Measurements from ENCODE around the gene SCAF1. TPM values are rescaled to one million over a fixed set of nuclear protein-coding genes. Genes with fewer than 3 reads are reported as not detected.
"Not testable (repeated sequence)": the region's sequence is repeated elsewhere in the genome, so short reads cannot be mapped to it uniquely, and the experiment has no call there.

SCAF1 gene
- total RNA-seq, 1 donor from 2014 or later = 51.0 TPM

DNA sequence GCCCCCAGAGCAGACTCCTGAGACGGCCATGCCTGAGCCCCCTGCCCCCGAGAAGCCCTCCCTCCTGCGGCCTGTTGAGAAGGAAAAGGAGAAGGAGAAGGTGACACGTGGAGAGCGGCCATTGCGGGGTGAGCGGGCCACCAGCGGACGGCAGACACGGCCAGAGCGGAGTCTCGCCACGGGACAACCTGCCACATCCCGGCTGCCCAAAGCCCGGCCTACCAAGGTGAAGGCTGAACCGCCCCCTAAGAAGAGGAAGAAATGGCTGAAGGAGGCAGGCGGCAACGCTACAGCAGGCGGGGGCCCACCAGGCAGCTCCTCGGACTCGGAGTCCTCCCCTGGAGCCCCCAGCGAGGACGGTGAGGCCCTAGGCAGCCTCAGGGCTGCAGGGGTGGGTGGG lies 26.1 kb upstream of the SCAF1 start:
- TF ChIP-seq, protein P1, sequence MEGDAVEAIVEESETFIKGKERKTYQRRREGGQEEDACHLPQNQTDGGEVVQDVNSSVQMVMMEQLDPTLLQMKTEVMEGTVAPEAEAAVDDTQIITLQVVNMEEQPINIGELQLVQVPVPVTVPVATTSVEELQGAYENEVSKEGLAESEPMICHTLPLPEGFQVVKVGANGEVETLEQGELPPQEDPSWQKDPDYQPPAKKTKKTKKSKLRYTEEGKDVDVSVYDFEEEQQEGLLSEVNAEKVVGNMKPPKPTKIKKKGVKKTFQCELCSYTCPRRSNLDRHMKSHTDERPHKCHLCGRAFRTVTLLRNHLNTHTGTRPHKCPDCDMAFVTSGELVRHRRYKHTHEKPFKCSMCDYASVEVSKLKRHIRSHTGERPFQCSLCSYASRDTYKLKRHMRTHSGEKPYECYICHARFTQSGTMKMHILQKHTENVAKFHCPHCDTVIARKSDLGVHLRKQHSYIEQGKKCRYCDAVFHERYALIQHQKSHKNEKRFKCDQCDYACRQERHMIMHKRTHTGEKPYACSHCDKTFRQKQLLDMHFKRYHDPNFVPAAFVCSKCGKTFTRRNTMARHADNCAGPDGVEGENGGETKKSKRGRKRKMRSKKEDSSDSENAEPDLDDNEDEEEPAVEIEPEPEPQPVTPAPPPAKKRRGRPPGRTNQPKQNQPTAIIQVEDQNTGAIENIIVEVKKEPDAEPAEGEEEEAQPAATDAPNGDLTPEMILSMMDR (conservative IDR thresholded peaks at IDR 0.05; ENCODE audit: low read depth, low read length) = no peak
- H3K4me3 ChIP-seq (ENCODE audit: low read depth, low read length) = no peak overlapping the region
- DNase-seq (ENCODE audit: low read depth) = no peak

DNA sequence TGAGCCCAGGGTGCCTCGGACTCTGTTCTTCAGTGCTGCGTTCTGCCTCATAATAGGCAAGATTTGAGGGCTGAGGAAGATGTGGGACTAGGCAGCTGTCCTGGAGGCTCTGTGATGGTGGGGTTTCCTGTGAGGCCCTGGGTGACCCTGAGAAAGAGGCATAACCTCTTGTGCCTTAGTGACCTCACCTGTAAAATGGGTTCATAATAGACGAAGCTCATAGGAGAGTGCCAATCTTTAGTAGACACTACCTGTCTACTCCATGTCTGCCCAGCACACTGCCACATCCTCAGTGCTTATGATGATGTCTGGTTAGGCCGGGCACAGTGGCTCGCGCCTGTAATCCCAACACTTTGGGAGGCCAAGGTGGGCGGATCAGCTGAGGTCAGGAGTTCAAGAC lies 25.5 kb upstream of the SCAF1 start:
- TF ChIP-seq, protein P1 (conservative IDR thresholded peaks at IDR 0.05; ENCODE audit: low read depth, low read length) = no peak
- DNase-seq (ENCODE audit: low read depth) = no peak
- H3K4me3 ChIP-seq (ENCODE audit: low read depth, low read length) = no peak overlapping the region

DNA sequence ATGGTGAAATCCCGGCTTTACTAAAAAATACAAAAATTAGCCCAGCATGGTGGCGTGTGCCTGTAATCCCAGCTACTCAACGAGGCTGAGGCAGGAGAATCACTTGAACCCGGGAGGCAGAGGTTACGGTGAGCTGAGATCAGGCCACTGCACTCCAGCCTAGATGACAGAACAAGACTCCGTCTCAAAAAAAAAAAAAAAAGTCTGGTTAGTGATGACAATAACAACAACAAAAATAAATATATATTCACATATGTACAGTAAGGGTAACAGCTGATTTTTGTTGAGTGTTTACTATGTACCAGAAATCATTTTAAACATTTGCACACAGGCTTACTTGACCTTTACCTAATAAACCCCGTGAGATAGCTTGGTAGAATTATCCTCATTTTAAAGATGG lies 25.1 kb upstream of the SCAF1 start:
- TF ChIP-seq, protein P1 (conservative IDR thresholded peaks at IDR 0.05; ENCODE audit: low read depth, low read length) = no peak
- no peak for DNase-seq (ENCODE audit: low read depth)

DNA sequence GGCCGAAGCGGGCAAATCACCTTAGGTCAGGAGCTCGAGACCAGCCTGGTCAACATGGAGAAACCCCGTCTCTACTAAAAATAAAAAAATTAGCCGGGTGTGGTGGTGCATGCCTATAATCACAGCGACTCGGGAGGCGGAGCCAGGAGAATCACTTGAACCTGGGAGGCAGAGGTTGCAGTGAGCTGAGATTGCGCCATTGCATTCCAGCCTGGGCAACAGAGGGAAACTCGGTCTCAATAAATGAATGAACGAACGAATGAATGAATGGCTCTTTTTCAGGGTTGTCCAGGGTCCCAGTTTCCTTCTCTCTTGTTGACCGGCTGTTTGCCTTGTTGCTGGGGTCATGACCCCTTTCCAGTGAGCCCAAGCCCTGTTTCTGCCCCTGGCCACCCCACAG lies 24.1 kb upstream of the SCAF1 start:
- not testable (repeated sequence) for DNase-seq (ENCODE audit: low read depth)

More for the DNA sequence above, 25.1 kb upstream of the SCAF1 start:
- no peak overlapping the region for H3K4me3 ChIP-seq (ENCODE audit: low read depth, low read length)

DNA sequence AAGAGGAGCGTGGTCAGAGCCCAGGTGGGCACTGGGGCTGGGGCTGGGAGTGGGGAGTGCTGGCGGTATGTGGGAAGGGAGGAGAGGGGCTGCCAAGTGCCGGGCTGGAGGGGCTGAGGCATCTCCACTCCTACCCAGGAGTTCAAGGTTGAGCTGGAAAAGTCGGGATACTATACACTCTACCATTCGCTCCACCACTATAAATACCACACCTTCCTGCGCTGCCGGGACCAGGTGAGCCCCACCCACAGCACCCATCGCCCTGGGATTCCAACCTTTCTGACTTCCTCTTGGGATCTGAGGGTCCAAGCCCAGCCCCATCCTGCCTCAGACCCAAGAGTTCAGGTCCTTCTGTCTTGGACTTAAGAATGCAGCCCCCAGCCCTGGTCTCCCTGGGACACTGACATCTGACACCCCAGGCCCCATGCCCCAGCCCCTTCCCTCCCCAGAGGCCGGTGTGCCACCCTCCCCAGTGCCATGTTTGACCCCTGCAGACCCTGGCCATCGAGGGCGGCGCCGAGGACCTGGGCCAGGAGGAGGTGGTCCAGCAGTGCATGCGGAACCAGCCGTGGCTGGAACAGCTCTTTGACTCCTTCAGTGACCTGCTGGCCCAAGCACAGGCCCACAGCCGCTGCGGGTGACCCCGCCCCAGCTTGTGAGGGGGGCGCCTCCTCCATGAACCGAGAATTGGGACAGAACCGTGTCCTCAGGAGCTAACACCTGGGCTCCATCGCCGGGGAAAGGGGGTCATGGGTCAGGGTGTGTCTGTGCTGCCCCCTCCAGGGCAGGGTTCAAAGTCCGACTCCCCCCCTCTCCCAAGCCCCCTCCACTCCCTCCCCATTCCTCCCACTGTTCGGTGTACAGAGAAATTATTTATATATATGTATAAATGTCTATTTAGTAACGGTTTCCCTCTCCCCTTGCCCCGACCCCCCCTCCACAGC lies 16.8 kb upstream of the SCAF1 start:
- TF ChIP-seq, protein P1 (conservative IDR thresholded peaks at IDR 0.05; ENCODE audit: low read depth, low read length) = no peak
- H3K4me3 ChIP-seq (ENCODE audit: low read depth, low read length) = no peak overlapping the region
- no peak for DNase-seq (ENCODE audit: low read depth)

More for the DNA sequence above, 24.1 kb upstream of the SCAF1 start:
- not testable (repeated sequence) for H3K4me3 ChIP-seq (ENCODE audit: low read depth, low read length)

DNA sequence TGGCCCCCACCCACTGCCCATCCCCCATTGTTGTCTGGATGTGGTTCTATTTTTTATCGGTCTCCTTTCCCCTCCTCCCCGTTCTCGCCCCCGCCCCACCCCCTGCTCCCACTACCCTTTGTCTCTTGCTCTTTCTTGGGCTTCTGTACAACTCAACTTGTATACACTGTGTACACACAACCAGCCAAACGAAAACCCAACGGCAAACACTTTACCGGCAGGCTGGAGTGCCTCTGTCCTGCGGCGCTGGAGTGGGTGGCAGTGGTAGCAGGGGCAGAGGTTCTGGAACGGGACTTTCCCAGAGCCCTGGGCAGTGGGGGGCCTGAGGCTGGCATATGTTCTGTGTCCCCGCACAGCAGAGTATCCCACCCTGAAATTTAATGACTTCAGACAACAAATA lies 15.8 kb upstream of the SCAF1 start:
- DNase-seq (ENCODE audit: low read depth) = no peak
- TF ChIP-seq, protein P1 (conservative IDR thresholded peaks at IDR 0.05; ENCODE audit: low read depth, low read length) = no peak
- H3K4me3 ChIP-seq (ENCODE audit: low read depth, low read length) = no peak overlapping the region

DNA sequence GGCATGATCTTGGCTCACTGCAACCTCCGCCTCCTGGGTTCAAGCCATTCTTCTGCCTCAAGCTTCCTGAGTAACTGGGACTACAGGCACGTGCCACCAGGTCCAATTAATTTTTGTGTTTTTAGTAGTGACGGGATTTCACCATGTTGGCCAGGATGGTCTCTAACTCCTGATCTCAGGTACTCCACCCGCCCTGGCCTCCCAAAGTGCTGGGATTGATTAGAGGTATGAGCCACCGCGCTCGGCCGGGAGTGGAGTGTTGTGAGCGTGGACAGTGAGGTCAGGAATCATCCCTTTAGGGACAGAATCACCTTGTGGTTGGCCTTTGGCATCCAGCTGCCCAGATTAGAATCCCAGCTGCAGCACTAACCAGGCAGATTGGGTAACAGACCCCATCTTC lies 12.3 kb upstream of the SCAF1 start:
- TF ChIP-seq, protein P1 (conservative IDR thresholded peaks at IDR 0.05; ENCODE audit: low read depth, low read length) = no peak
- no peak for DNase-seq (ENCODE audit: low read depth)
- no peak overlapping the region for H3K4me3 ChIP-seq (ENCODE audit: low read depth, low read length)
